ENCODE data around the gene SMYD3. TPM values are rescaled to one million over a fixed set of nuclear protein-coding genes. Genes with fewer than 3 reads are reported as not detected.

SMYD3 gene
- total RNA-seq, 1 donor from 2014 or later: 23.8 TPM

GRCh38 chr1:245931450-245931849 lies 575.6 kb downstream of the SMYD3 start:
- TF ChIP-seq, protein P1, sequence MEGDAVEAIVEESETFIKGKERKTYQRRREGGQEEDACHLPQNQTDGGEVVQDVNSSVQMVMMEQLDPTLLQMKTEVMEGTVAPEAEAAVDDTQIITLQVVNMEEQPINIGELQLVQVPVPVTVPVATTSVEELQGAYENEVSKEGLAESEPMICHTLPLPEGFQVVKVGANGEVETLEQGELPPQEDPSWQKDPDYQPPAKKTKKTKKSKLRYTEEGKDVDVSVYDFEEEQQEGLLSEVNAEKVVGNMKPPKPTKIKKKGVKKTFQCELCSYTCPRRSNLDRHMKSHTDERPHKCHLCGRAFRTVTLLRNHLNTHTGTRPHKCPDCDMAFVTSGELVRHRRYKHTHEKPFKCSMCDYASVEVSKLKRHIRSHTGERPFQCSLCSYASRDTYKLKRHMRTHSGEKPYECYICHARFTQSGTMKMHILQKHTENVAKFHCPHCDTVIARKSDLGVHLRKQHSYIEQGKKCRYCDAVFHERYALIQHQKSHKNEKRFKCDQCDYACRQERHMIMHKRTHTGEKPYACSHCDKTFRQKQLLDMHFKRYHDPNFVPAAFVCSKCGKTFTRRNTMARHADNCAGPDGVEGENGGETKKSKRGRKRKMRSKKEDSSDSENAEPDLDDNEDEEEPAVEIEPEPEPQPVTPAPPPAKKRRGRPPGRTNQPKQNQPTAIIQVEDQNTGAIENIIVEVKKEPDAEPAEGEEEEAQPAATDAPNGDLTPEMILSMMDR (conservative IDR thresholded peaks at IDR 0.05; ENCODE audit: low read depth, low read length): no peak
- DNase-seq (ENCODE audit: low read depth): no peak

GRCh38 chr1:245929224-245929623 lies 577.9 kb downstream of the SMYD3 start:
- DNase-seq (ENCODE audit: low read depth): no peak
- TF ChIP-seq, protein P1 (conservative IDR thresholded peaks at IDR 0.05; ENCODE audit: low read depth, low read length): no peak

More at GRCh38 chr1:245931450-245931849, 575.6 kb downstream of the SMYD3 start:
- no peak overlapping the region for H3K4me3 ChIP-seq (ENCODE audit: low read depth, low read length)

GRCh38 chr1:245926888-245927287 lies 580.2 kb downstream of the SMYD3 start:
- H3K4me3 ChIP-seq (ENCODE audit: low read depth, low read length): no peak overlapping the region
- no peak for DNase-seq (ENCODE audit: low read depth)
- TF ChIP-seq, protein P1 (conservative IDR thresholded peaks at IDR 0.05; ENCODE audit: low read depth, low read length): no peak

More at GRCh38 chr1:245929224-245929623, 577.9 kb downstream of the SMYD3 start:
- H3K4me3 ChIP-seq (ENCODE audit: low read depth, low read length): no peak overlapping the region

GRCh38 chr1:245923215-245923614 lies 583.9 kb downstream of the SMYD3 start:
- DNase-seq (ENCODE audit: low read depth): no peak
- no peak overlapping the region for H3K4me3 ChIP-seq (ENCODE audit: low read depth, low read length)
- TF ChIP-seq, protein P1 (conservative IDR thresholded peaks at IDR 0.05; ENCODE audit: low read depth, low read length): no peak

DNA sequence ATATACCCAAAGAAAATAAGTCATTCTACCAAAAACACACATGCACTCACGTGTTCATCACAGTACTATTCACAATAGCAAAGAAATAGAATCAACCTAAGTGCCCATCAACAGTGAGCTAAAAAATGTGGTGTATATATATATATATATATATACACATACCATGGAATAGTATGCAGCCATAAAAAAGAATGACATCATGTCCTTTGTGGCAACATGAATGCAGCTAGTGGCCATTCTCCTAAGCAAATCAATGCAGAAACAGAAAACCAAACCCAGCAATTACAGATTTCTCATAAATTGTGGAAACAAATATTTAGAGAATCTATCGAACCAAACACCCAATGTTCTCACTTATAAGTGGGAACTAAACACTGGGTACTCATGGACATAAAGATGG lies 585.7 kb downstream of the SMYD3 start:
- TF ChIP-seq, protein P1 (conservative IDR thresholded peaks at IDR 0.05; ENCODE audit: low read depth, low read length): no peak
- H3K4me3 ChIP-seq (ENCODE audit: low read depth, low read length): no peak overlapping the region
- no peak for DNase-seq (ENCODE audit: low read depth)

- TF ChIP-seq, protein P1 (conservative IDR thresholded peaks at IDR 0.05; ENCODE audit: low read depth, low read length): no peak
- no peak overlapping the region for H3K4me3 ChIP-seq (ENCODE audit: low read depth, low read length)
- DNase-seq (ENCODE audit: low read depth): no peak
These were observed 589.7 kb downstream of the SMYD3 start for GRCh38 chr1:245917403-245917802.

- TF ChIP-seq, protein P1 (conservative IDR thresholded peaks at IDR 0.05; ENCODE audit: low read depth, low read length): no peak
- no peak for DNase-seq (ENCODE audit: low read depth)
- no peak overlapping the region for H3K4me3 ChIP-seq (ENCODE audit: low read depth, low read length)
These were observed 591.2 kb downstream of the SMYD3 start for GRCh38 chr1:245915841-245916240.
